HG03108 (cell line): ENCODE data around the gene SKAP1.
"Not testable (repeated sequence)": the region's sequence is repeated elsewhere in the genome, so short reads cannot be mapped to it uniquely, and the experiment has no call there.

ENCODE experiments used
- ATAC-seq: cut with Tn5 transposase; IDR thresholded peaks from one replicate; pipeline ENCODE4 v1.9.1; 2021; ENCODE audit warnings: moderate library complexity; ENCODE audit not compliant: unreplicated experiment

SKAP1 gene

GRCh38 chr17:48449335-48449734 lies 19.3 kb upstream of the SKAP1 start:
- ATAC-seq: not testable (repeated sequence)

- no peak for ATAC-seq
Observed at GRCh38 chr17:48445248-48445620, 15.2 kb upstream of the SKAP1 start.

- no peak for ATAC-seq
Observed at GRCh38 chr17:48444516-48445247, 14.7 kb upstream of the SKAP1 start.

GRCh38 chr17:48443712-48444111 lies 13.7 kb upstream of the SKAP1 start:
- no peak for ATAC-seq

GRCh38 chr17:48442819-48443218 lies 12.8 kb upstream of the SKAP1 start:
- ATAC-seq: no peak

- ATAC-seq: no peak
Observed at GRCh38 chr17:48441862-48442261, 11.8 kb upstream of the SKAP1 start.

GRCh38 chr17:48441231-48441711 lies 11.3 kb upstream of the SKAP1 start:
- ATAC-seq: peak; percentile 63

GRCh38 chr17:48440669-48441068 lies 10.7 kb upstream of the SKAP1 start:
- ATAC-seq: no peak

GRCh38 chr17:48439875-48440505 lies 10.0 kb upstream of the SKAP1 start:
- ATAC-seq: no peak

GRCh38 chr17:48439110-48439850 lies 9.3 kb upstream of the SKAP1 start:
- ATAC-seq: no peak

GRCh38 chr17:48438516-48439061 lies 8.6 kb upstream of the SKAP1 start:
- ATAC-seq: no peak

GRCh38 chr17:48433896-48434295 lies 3.9 kb upstream of the SKAP1 start:
- ATAC-seq: no peak

- no peak for ATAC-seq
Observed at GRCh38 chr17:48432820-48433775, 3.1 kb upstream of the SKAP1 start.

GRCh38 chr17:48429156-48429555 lies 858 bp downstream of the SKAP1 start:
- ATAC-seq: no peak

- no peak for ATAC-seq
Observed at GRCh38 chr17:48427598-48427997, 2.4 kb downstream of the SKAP1 start.

GRCh38 chr17:48426761-48427500 lies 3.1 kb downstream of the SKAP1 start:
- no peak for ATAC-seq

- no peak for ATAC-seq
Observed at GRCh38 chr17:48426019-48426665, 3.9 kb downstream of the SKAP1 start.

- ATAC-seq: not testable (repeated sequence)
Observed at GRCh38 chr17:48422060-48422459, 8.0 kb downstream of the SKAP1 start.

GRCh38 chr17:48420823-48421222 lies 9.2 kb downstream of the SKAP1 start:
- ATAC-seq: no peak
